Upper lobe of left lung (tissue), 6 donors: Measurements from ENCODE around the gene MGAT4B. TPM values are rescaled to one million over a fixed set of nuclear protein-coding genes. Genes with fewer than 3 reads are reported as not detected.

Experiments used
- ATAC-seq, 2 donors: fragments of 200-7000 bp; cut with Tn5 transposase; one replicate each; pipeline ENCODE4 v1.9.1; 2022; ENCODE audit warnings: mild to moderate bottlenecking in 2 of 2, moderate library complexity in 2 of 2; ENCODE audit not compliant: low FRiP score in 2 of 2
- DNase-seq, 2 donors: peaks; one replicate each; pipeline ENCODE4 v3.0.0-alpha.2; 2019 to 2020
- H3K27ac ChIP-seq, 4 donors: fragments of 200-600 bp; sonication (generic); one replicate each; pipeline ENCODE4 v1.5.1; 2016 to 2019
- H3K27me3 ChIP-seq, 4 donors: fragments of 200-600 bp; sonication (generic); one replicate each; pipeline ENCODE4 v1.5.1; 2017 to 2019
- H3K36me3 ChIP-seq, 4 donors: fragments of 200-600 bp; sonication (generic); one replicate each; pipeline ENCODE4 v1.5.1; 2016 to 2019
- H3K4me1 ChIP-seq, 4 donors: fragments of 200-600 bp; sonication (generic); one replicate each; pipeline ENCODE4 v1.5.1; 2018 to 2019
- H3K4me3 ChIP-seq, 4 donors: fragments of 200-600 bp; sonication (generic); one replicate each; pipeline ENCODE4 v1.5.1; 2017 to 2019; ENCODE audit warnings: mild to moderate bottlenecking in 2 of 4, moderate library complexity in 1 of 4
- H3K9me3 ChIP-seq, 4 donors: fragments of 200-600 bp; sonication (generic); one replicate each; pipeline ENCODE4 v1.5.1; 2018 to 2019
- CTCF ChIP-seq, 6 experiments: fragments of 450-650 bp in 4 of 6; fragments of 200-600 bp in 2 of 6; sonication (generic) in 2 of 6; IDR thresholded peaks; one replicate each; pipeline ENCODE4 v1.5.1; 2016 to 2019; ENCODE audit warnings: antibody characterized with exemption in 6 of 6
- EP300 ChIP-seq, 4 donors: sonication (generic); formaldehyde crosslinking; IDR thresholded peaks; one replicate each; pipeline ENCODE4 v1.5.1; 2017; ENCODE audit warnings: antibody characterized with exemption in 4 of 4, control low read depth in 2 of 4
- POLR2A ChIP-seq, 4 donors: fragments of 450-650 bp; IDR thresholded peaks; one replicate each; pipeline ENCODE4 v1.5.1; 2016 to 2017; ENCODE audit warnings: antibody characterized with exemption in 4 of 4, mild to moderate bottlenecking in 2 of 4
- POLR2AphosphoS5 ChIP-seq, 2 donors: sonication (generic); formaldehyde crosslinking; IDR thresholded peaks; one replicate each; pipeline ENCODE4 v1.5.1; 2017; ENCODE audit warnings: antibody characterized with exemption in 2 of 2
- whole genome bisulfite sequencing, 2 donors: methylation state at CpG; one replicate each; pipeline ENCODE4 v1.1.5; 2017 to 2018; 5-methylcytosine and 5-hydroxymethylcytosine counted together
- total RNA-seq, 6 donors: library from RNA; depleted of rRNA in 4 of 6; stranded (reverse); fragments of >200 nt in 4 of 6; gene quantifications; one replicate each; pipeline versions ENCODE4 v1.1.0 to v1.2.1, GENCODE V29; 2016 to 2021
- donor health status: DM: no; HTN: no; CAD: no; lungs with moderate emphysema.
- donor health status: DM: no; HTN: yes; CAD: no; lungs with severe emphysema.

The MGAT4B gene
- total RNA-seq, 6 donors from 2014 or later = 107 to 266 (median 158) TPM

GRCh38 chr5:179788193-179788854, 18.3 kb downstream of the MGAT4B start:
- H3K4me1 ChIP-seq = peaks cover 18 to 21% (median 20%) of the 10 kb centered on the region in 4 donors
- no peaks in the 10 kb centered on the region for H3K27me3 ChIP-seq
- ATAC-seq = peak in 1 of 2 donors; percentile 24
- no peak overlapping the region for H3K27ac ChIP-seq
- no peaks in the 10 kb centered on the region for H3K36me3 ChIP-seq
- 91 to 95% methylated on average over 7 of the region's 7 CpGs for WGBS, 2 donors
- DNase-seq = no peak
- TF ChIP-seq CTCF (IDR thresholded peaks at IDR 0.05) = no peak
- TF ChIP-seq POLR2AphosphoS5 (IDR thresholded peaks at IDR 0.05) = no peak
- no peak for TF ChIP-seq POLR2A (IDR thresholded peaks at IDR 0.05)
- no peak for TF ChIP-seq EP300 (IDR thresholded peaks at IDR 0.05)
- H3K9me3 ChIP-seq = no peaks in the 10 kb centered on the region
- H3K4me3 ChIP-seq = no peak overlapping the region

GRCh38 chr5:179786861-179787260, 19.8 kb downstream of the MGAT4B start:
- peak in 1 of 2 donors; percentile 43 for DNase-seq
- 83 to 89% methylated on average over 5 to 12 of the region's 12 CpGs for WGBS, 2 donors
- ATAC-seq = no peak

GRCh38 chr5:179783128-179783527, 23.5 kb downstream of the MGAT4B start:
- WGBS, 2 donors = 90 to 94% methylated on average over 9 of the region's 9 CpGs

More at GRCh38 chr5:179786861-179787260, 19.8 kb downstream of the MGAT4B start:
- H3K9me3 ChIP-seq = no peaks in the 10 kb centered on the region
- no peaks in the 10 kb centered on the region for H3K36me3 ChIP-seq
- no peak overlapping the region for H3K4me3 ChIP-seq
- no peaks in the 10 kb centered on the region for H3K27me3 ChIP-seq
- TF ChIP-seq EP300 (IDR thresholded peaks at IDR 0.05) = no peak
- no peak for TF ChIP-seq POLR2AphosphoS5 (IDR thresholded peaks at IDR 0.05)
- no peak for TF ChIP-seq POLR2A (IDR thresholded peaks at IDR 0.05)
- no peak overlapping the region for H3K27ac ChIP-seq
- peaks cover 3 to 6% (median 5%) of the 10 kb centered on the region in 4 donors for H3K4me1 ChIP-seq

GRCh38 chr5:179781846-179782245, 24.8 kb downstream of the MGAT4B start:
- ATAC-seq (no peak), DNase-seq (no peak)
- H3K27me3 ChIP-seq = no peaks in the 10 kb centered on the region
- WGBS, 2 donors = 97% methylated on average over 3 to 4 of the region's 4 CpGs
- H3K4me1 ChIP-seq = peaks cover 0 to 10% (median 2%) of the 10 kb centered on the region in 4 donors
- H3K4me3 ChIP-seq = no peak overlapping the region
- TF ChIP-seq EP300 (IDR thresholded peaks at IDR 0.05) = no peak
- no peak for TF ChIP-seq POLR2AphosphoS5 (IDR thresholded peaks at IDR 0.05)
- H3K36me3 ChIP-seq = peaks cover 0 to 39% (median 4%) of the 10 kb centered on the region in 4 donors
- no peaks in the 10 kb centered on the region for H3K9me3 ChIP-seq
- H3K27ac ChIP-seq = no peak overlapping the region

More at GRCh38 chr5:179783128-179783527, 23.5 kb downstream of the MGAT4B start:
- no peak for TF ChIP-seq POLR2AphosphoS5 (IDR thresholded peaks at IDR 0.05)
- no peak for TF ChIP-seq CTCF (IDR thresholded peaks at IDR 0.05)
- TF ChIP-seq EP300 (IDR thresholded peaks at IDR 0.05) = no peak
- no peak for TF ChIP-seq POLR2A (IDR thresholded peaks at IDR 0.05)
- H3K27me3 ChIP-seq = no peaks in the 10 kb centered on the region
- no peak overlapping the region for H3K27ac ChIP-seq
- H3K4me1 ChIP-seq = peaks cover 0 to 7% (median 2%) of the 10 kb centered on the region in 4 donors
- no peaks in the 10 kb centered on the region for H3K9me3 ChIP-seq
- no peak overlapping the region for H3K4me3 ChIP-seq
- DNase-seq (no peak), ATAC-seq (no peak)
- peaks cover 0 to 27% (median 0%) of the 10 kb centered on the region in 4 donors for H3K36me3 ChIP-seq

- no peak overlapping the region for H3K27ac ChIP-seq
- peaks cover 0 to 54% (median 12%) of the 10 kb centered on the region in 4 donors for H3K36me3 ChIP-seq
- no peak overlapping the region for H3K4me3 ChIP-seq
- peaks cover 4 to 15% (median 7%) of the 10 kb centered on the region in 4 donors for H3K4me1 ChIP-seq
- no peaks in the 10 kb centered on the region for H3K9me3 ChIP-seq
- TF ChIP-seq POLR2A (IDR thresholded peaks at IDR 0.05) (no peak), EP300 (IDR thresholded peaks at IDR 0.05) (no peak), POLR2AphosphoS5 (IDR thresholded peaks at IDR 0.05) (no peak), CTCF (IDR thresholded peaks at IDR 0.05) (no peak)
- DNase-seq (peak in 1 of 2 donors; percentile 66), ATAC-seq (peak in 1 of 2 donors; percentile 43)
- no peaks in the 10 kb centered on the region for H3K27me3 ChIP-seq
- WGBS, 2 donors = 71 to 88% methylated on average over 7 of the region's 7 CpGs
Measured at GRCh38 chr5:179780362-179780761, 26.3 kb downstream of the MGAT4B start.
